Mesenteric fat pad (tissue), 1 donor: ENCODE results near the gene NPVF. TPM values are rescaled to one million over a fixed set of nuclear protein-coding genes. Genes with fewer than 3 reads are reported as not detected.

Source experiments
- total RNA-seq: library from RNA; stranded (reverse); fragmentation: NEBNext Ultra II Directional; extraction: Animal tissue kit (Norgen Biotek cat#: 25700); gene quantifications from one replicate; pipeline ENCODE4 v1.2.1, GENCODE V29; 2021
- donor health status: DM: yes; HTN: yes; CAD: no.

NPVF gene
- total RNA-seq, 1 donor from 2014 or later: not detected

Other genes with a start within 250 kb of the NPVF start
- gene OSBPL3, start 248.3 kb downstream of the NPVF start, total RNA-seq: 9.3 TPM
- 107 TPM for gene CYCS, start 103.2 kb downstream of the NPVF start, total RNA-seq